Activated B cell treated with CpG ODN at 0.5 μM for 24 hours (primary cell): Measurements from ENCODE around the gene FGF12. TPM values are rescaled to one million over a fixed set of nuclear protein-coding genes. Genes with fewer than 3 reads are reported as not detected.
"Not testable (repeated sequence)": the region's sequence is repeated elsewhere in the genome, so short reads cannot be mapped to it uniquely, and the experiment has no call there.

Experiments
- ATAC-seq: fragments of 200-7000 bp; cut with Tn5 transposase; one replicate; pipeline ENCODE4 v1.10.0; 2021; ENCODE audit warnings: low read depth, mild to moderate bottlenecking, moderate library complexity
- CTCF ChIA-PET: fragments of 350-600 bp; sonication (Branson Sonifier 250); formaldehyde crosslinking; loops from one replicate; lab custom pipeline; 2021; ENCODE audit warnings: antibody characterized with exemption; lab: Charles Lee
- POLR2A ChIA-PET: fragments of 350-600 bp; sonication (Branson Sonifier 250); formaldehyde crosslinking; loops from one replicate; lab custom pipeline; 2021; ENCODE audit warnings: antibody characterized with exemption; lab: Charles Lee
- DNase-seq: peaks from one replicate; pipeline ENCODE4 v3.0.0; 2022
- H3K27ac Mint-ChIP-seq: one replicate; pipeline ENCODE4 v1.8.0; 2020; ENCODE audit warnings: mixed read lengths
- H3K27me3 Mint-ChIP-seq: one replicate; pipeline ENCODE4 v1.8.0; 2021; ENCODE audit warnings: mixed read lengths
- H3K36me3 Mint-ChIP-seq: one replicate; pipeline ENCODE4 v1.8.0; 2021; ENCODE audit warnings: low read depth, mixed read lengths
- H3K4me1 Mint-ChIP-seq: one replicate; pipeline ENCODE4 v1.8.0; 2021; ENCODE audit warnings: mixed read lengths
- H3K4me3 Mint-ChIP-seq: one replicate; pipeline ENCODE4 v1.8.0; 2020; ENCODE audit warnings: mild to moderate bottlenecking, mixed read lengths
- H3K9me3 Mint-ChIP-seq: one replicate; pipeline ENCODE4 v1.8.0; 2020; ENCODE audit warnings: mixed read lengths
- CTCF ChIP-seq: fragments of 200-600 bp; IDR thresholded peaks from one replicate; pipeline ENCODE4 v1.8.0; 2022; ENCODE audit warnings: antibody characterized with exemption, mild to moderate bottlenecking
- intact Hi-C: fragments of 100-400 bp; cut with micrococcal nuclease; formaldehyde crosslinking; loops from one replicate; pipeline ENCODE4 v1.15.1; 2024
- total RNA-seq: library from RNA; stranded (reverse); gene quantifications from 2 replicates; pipeline ENCODE4 v1.2.3, GENCODE V29; 2022

FGF12 gene
- total RNA-seq, 1 donor from 2014 or later: not detected

GRCh38 chr3:192750201-192750600 is 22.9 kb upstream of the FGF12 start:
- ATAC-seq (no peak), DNase-seq (no peak)
- TF ChIP-seq CTCF: no peak
- Mint-ChIP-seq H3K27me3 (peaks cover 2% of the 10 kb centered on the region), H3K36me3 (no peaks in the 10 kb centered on the region), H3K9me3 (no peaks in the 10 kb centered on the region), H3K27ac (no peak overlapping the region), H3K4me1 (no peaks in the 10 kb centered on the region), H3K4me3 (no peak overlapping the region)
- ChIA-PET POLR2A (no interaction called here), CTCF (no interaction called here)
- intact Hi-C loops: no loop called here

- intact Hi-C loops: no loop called here
- ATAC-seq: no peak
- TF ChIP-seq CTCF: no peak
- Mint-ChIP-seq H3K4me1 (no peaks in the 10 kb centered on the region), H3K27ac (no peak overlapping the region), H3K4me3 (no peak overlapping the region), H3K27me3 (peaks cover 2% of the 10 kb centered on the region), H3K36me3 (no peaks in the 10 kb centered on the region), H3K9me3 (no peaks in the 10 kb centered on the region)
- no peak for DNase-seq
- ChIA-PET CTCF (no interaction called here), POLR2A (no interaction called here)
Observed at GRCh38 chr3:192747746-192748145, 20.4 kb upstream of the FGF12 start.

- H3K36me3 Mint-ChIP-seq: no peaks in the 10 kb centered on the region
- no peak overlapping the region for H3K27ac Mint-ChIP-seq
- ATAC-seq: no peak
- intact Hi-C loops: no loop called here
- H3K4me3 Mint-ChIP-seq: no peak overlapping the region
- ChIA-PET CTCF (no interaction called here), POLR2A (no interaction called here)
- no peak for TF ChIP-seq CTCF
- no peak for DNase-seq
- H3K9me3 Mint-ChIP-seq: no peaks in the 10 kb centered on the region
- H3K4me1 Mint-ChIP-seq: no peaks in the 10 kb centered on the region
- H3K27me3 Mint-ChIP-seq: peaks cover 2% of the 10 kb centered on the region
Observed at GRCh38 chr3:192747145-192747544, 19.8 kb upstream of the FGF12 start.

- no peaks in the 10 kb centered on the region for H3K36me3 Mint-ChIP-seq
- peaks cover 2% of the 10 kb centered on the region for H3K27me3 Mint-ChIP-seq
- no peak for DNase-seq
- no peak overlapping the region for H3K27ac Mint-ChIP-seq
- H3K9me3 Mint-ChIP-seq: no peaks in the 10 kb centered on the region
- ChIA-PET POLR2A (no interaction called here), CTCF (no interaction called here)
- no peaks in the 10 kb centered on the region for H3K4me1 Mint-ChIP-seq
- TF ChIP-seq CTCF: no peak
- intact Hi-C loops: no loop called here
- ATAC-seq: no peak
- no peak overlapping the region for H3K4me3 Mint-ChIP-seq
Observed at GRCh38 chr3:192745150-192745549, 17.8 kb upstream of the FGF12 start.

- ATAC-seq, H3K4me3 Mint-ChIP-seq, POLR2A ChIA-PET, H3K9me3 Mint-ChIP-seq, DNase-seq, H3K27me3 Mint-ChIP-seq, intact Hi-C loops, H3K27ac Mint-ChIP-seq, H3K4me1 Mint-ChIP-seq, CTCF ChIA-PET, H3K36me3 Mint-ChIP-seq: not testable (repeated sequence)
Observed at GRCh38 chr3:192744604-192745003, 17.3 kb upstream of the FGF12 start.

- no peaks in the 10 kb centered on the region for H3K4me1 Mint-ChIP-seq
- no peak overlapping the region for H3K4me3 Mint-ChIP-seq
- TF ChIP-seq CTCF: no peak
- H3K36me3 Mint-ChIP-seq: no peaks in the 10 kb centered on the region
- H3K27ac Mint-ChIP-seq: no peak overlapping the region
- H3K27me3 Mint-ChIP-seq: no peaks in the 10 kb centered on the region
- CTCF ChIA-PET: no interaction called here
- ATAC-seq (no peak), DNase-seq (no peak)
- POLR2A ChIA-PET: no interaction called here
- no peaks in the 10 kb centered on the region for H3K9me3 Mint-ChIP-seq
- intact Hi-C loops: no loop called here
Observed at GRCh38 chr3:192737506-192737905, 10.2 kb upstream of the FGF12 start.
